Panc1 (cell line): Measurements from ENCODE around the gene AQP12B. TPM values are rescaled to one million over a fixed set of nuclear protein-coding genes. Genes with fewer than 3 reads are reported as not detected.

Source experiments
- ATAC-seq: fragments of 200-7000 bp; cut with Tn5 transposase; 2 replicates; pipeline ENCODE4 v1.9.1; 2020; ENCODE audit warnings: mild to moderate bottlenecking, moderate library complexity
- BruUV-seq: library from RNA; stranded (reverse); fragments of 400-500 nt; replicated peaks from 2 replicates; lab custom pipeline; 2021; lab: Mats Ljungman, UMichigan
- CTCF ChIA-PET: fragments of 300-600 bp; sonication (Branson Sonifier 250); formaldehyde crosslinking; loops from one replicate; lab custom pipeline; 2022; ENCODE audit warnings: antibody characterized with exemption; lab: Charles Lee
- POLR2A ChIA-PET: fragments of 300-600 bp; sonication (Branson Sonifier 250); formaldehyde crosslinking; loops from one replicate; lab custom pipeline; 2022; ENCODE audit warnings: antibody characterized with exemption; lab: Charles Lee
- DNase-seq: peaks from one replicate; pipeline ENCODE4 v3.0.0-alpha.2; 2010; ENCODE audit warnings: low read depth, low spot score
- H3K27ac ChIP-seq: 2 replicates; pipeline ENCODE4 v1.5.1; 2011; ENCODE audit warnings: mild to moderate bottlenecking, low read length, inconsistent platforms
- H3K27me3 ChIP-seq: fragments of 200-500 bp; sonication (Bioruptor generic); 2 replicates; pipeline ENCODE4 v1.6.0; 2014; ENCODE audit warnings: low read length, inconsistent platforms; ENCODE audit not compliant: control insufficient read depth, insufficient read depth
- H3K36me3 ChIP-seq: fragments of 200-500 bp; sonication (Bioruptor generic); 2 replicates; pipeline ENCODE4 v1.5.1; 2014; ENCODE audit warnings: inconsistent platforms, mild to moderate bottlenecking, low read length, moderate library complexity; ENCODE audit not compliant: control insufficient read depth, insufficient read depth
- H3K4me1 ChIP-seq: 2 replicates; pipeline ENCODE4 v1.5.1; 2011; ENCODE audit warnings: inconsistent platforms, mild to moderate bottlenecking, low read length, moderate library complexity; ENCODE audit not compliant: control insufficient read depth, insufficient read depth
- H3K4me3 ChIP-seq, 2 experiments: 2 replicates each; pipeline ENCODE4 v1.5.1; 2011 to 2012; ENCODE audit warnings: low read depth in 2 of 2, low read length in 2 of 2, mild to moderate bottlenecking in 2 of 2, inconsistent platforms in 1 of 2, moderate library complexity in 1 of 2
- H3K9me3 ChIP-seq: fragments of 200-500 bp; sonication (Bioruptor generic); 2 replicates; pipeline ENCODE4 v1.5.1; 2014; ENCODE audit warnings: low read depth, mild to moderate bottlenecking, inconsistent platforms, low read length, moderate library complexity; ENCODE audit not compliant: control insufficient read depth, insufficient read depth
- POLR2AphosphoS5 ChIP-seq: IDR thresholded peaks from 2 replicates; pipeline ENCODE4 v1.6.1; 2012; ENCODE audit warnings: mild to moderate bottlenecking, low read depth, low read length, moderate library complexity
- REST ChIP-seq, 2 experiments: IDR thresholded peaks; 2 replicates each; pipeline ENCODE4 v1.6.1; 2011 to 2012; ENCODE audit warnings: low read depth in 2 of 2, control low read depth in 1 of 2, low read length in 1 of 2, mild to moderate bottlenecking in 1 of 2, moderate library complexity in 1 of 2; ENCODE audit not compliant: insufficient read depth in 1 of 2
- SIN3A ChIP-seq: IDR thresholded peaks from 2 replicates; pipeline ENCODE4 v1.6.1; 2012; ENCODE audit warnings: low read depth, mild to moderate bottlenecking, low read length, moderate library complexity, borderline replicate concordance; ENCODE audit not compliant: insufficient read depth
- TCF7L2 ChIP-seq: IDR thresholded peaks from 2 replicates; pipeline ENCODE4 v1.6.1; 2011; ENCODE audit warnings: mild to moderate bottlenecking, low read depth, low read length, inconsistent platforms
- in situ Hi-C: cut with HindIII; loops from 2 replicates; pipeline ENCODE4 v1.10.0; 2016; ENCODE audit warnings: low sequenced_read_pairs, low pct_unique_long_range_greater_than_20kb
- intact Hi-C: fragments of 100-400 bp; cut with micrococcal nuclease; formaldehyde crosslinking; loops from one replicate; pipeline ENCODE4 v1.10.0; 2022; ENCODE audit not compliant: unreplicated experiment
- total RNA-seq: library from RNA; stranded (reverse); gene quantifications from one replicate; pipeline ENCODE4 v1.2.1, GENCODE V29; 2021; ENCODE audit not compliant: unreplicated experiment
- TF ChIP-seq, protein P1 (sequence below): fragments of 450-650 bp; IDR thresholded peaks from 2 replicates; pipeline ENCODE4 v1.5.1; 2017; ENCODE audit warnings: mild to moderate bottlenecking

The AQP12B gene
- total RNA-seq, 1 experiment from 2014 or later = not detected

- no peak for ATAC-seq
- peaks cover 14% of the 10 kb centered on the region for H3K27me3 ChIP-seq
- BruUV-seq = no TSS peak
- TF ChIP-seq, protein P1, sequence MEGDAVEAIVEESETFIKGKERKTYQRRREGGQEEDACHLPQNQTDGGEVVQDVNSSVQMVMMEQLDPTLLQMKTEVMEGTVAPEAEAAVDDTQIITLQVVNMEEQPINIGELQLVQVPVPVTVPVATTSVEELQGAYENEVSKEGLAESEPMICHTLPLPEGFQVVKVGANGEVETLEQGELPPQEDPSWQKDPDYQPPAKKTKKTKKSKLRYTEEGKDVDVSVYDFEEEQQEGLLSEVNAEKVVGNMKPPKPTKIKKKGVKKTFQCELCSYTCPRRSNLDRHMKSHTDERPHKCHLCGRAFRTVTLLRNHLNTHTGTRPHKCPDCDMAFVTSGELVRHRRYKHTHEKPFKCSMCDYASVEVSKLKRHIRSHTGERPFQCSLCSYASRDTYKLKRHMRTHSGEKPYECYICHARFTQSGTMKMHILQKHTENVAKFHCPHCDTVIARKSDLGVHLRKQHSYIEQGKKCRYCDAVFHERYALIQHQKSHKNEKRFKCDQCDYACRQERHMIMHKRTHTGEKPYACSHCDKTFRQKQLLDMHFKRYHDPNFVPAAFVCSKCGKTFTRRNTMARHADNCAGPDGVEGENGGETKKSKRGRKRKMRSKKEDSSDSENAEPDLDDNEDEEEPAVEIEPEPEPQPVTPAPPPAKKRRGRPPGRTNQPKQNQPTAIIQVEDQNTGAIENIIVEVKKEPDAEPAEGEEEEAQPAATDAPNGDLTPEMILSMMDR = no peak
- TF ChIP-seq SIN3A = no peak
- TF ChIP-seq TCF7L2 = no peak
- TF ChIP-seq POLR2AphosphoS5 = no peak
- TF ChIP-seq REST (IDR thresholded peaks at IDR 0.05; ENCODE audit: insufficient read depth in 1 of 2, low read depth in 2 of 2, low read length in 1 of 2) = no peak
- no peak overlapping the region for H3K4me3 ChIP-seq
- H3K27ac ChIP-seq = no peak overlapping the region
- DNase-seq = no peak
- in situ Hi-C loops (no loop called here), intact Hi-C loops (no loop called here)
- no peaks in the 10 kb centered on the region for H3K4me1 ChIP-seq
- no peaks in the 10 kb centered on the region for H3K9me3 ChIP-seq
- no peaks in the 10 kb centered on the region for H3K36me3 ChIP-seq
- ChIA-PET CTCF (interaction anchor here (0.5 kb wide), 1 partner anchor 33 kb away, joined by 3 read pairs; no protein-coding TSS in a partner anchor), POLR2A (no interaction called here)
These were observed 33.4 kb downstream of the AQP12B start for GRCh38 chr2:240649331-240649730.

DNA sequence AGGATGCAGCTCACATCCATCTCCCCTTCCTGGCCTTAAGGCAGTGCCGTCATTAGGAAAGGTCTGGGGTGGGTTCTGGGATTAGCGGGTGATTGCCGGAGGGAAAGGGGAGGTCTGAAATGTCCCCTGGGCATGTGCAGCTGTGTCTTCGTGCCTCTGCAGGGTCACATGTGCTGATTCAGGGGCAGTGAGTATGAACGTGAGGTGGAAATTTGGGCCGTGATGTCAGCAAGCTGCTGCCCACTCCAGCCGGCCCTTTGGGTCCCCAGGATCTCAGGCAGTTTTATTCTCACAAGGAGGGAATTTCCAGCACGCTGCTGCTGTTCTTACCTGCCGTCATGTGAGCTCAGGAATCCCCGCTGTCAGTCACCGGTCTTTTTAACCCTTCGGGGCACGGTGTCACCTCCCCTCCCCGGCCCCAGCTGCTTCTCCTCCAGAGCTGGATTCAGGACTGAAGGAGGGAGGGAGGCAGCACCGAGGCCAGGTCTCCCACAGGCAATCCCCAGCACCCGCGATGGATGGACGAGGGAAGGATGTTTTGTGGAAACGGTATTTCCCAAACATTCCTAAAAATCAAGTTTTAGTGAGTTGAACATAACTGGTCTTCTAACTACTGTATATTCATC, 33.9 kb downstream of the AQP12B start:
- ATAC-seq (no peak), DNase-seq (no peak)
- POLR2A ChIA-PET = no interaction called here
- Histone ChIP-seq H3K9me3 (no peaks in the 10 kb centered on the region), H3K27ac (no peak overlapping the region), H3K27me3 (peaks cover 14% of the 10 kb centered on the region), H3K4me3 (no peak overlapping the region), H3K36me3 (no peaks in the 10 kb centered on the region), H3K4me1 (no peaks in the 10 kb centered on the region)
- BruUV-seq = no TSS peak
- CTCF ChIA-PET = no interaction called here
- TF ChIP-seq SIN3A (no peak), POLR2AphosphoS5 (no peak), REST (IDR thresholded peaks at IDR 0.05; ENCODE audit: insufficient read depth in 1 of 2, low read depth in 2 of 2, low read length in 1 of 2) (no peak), TCF7L2 (no peak)
- TF ChIP-seq, protein P1 = no peak
- intact Hi-C loops = no loop called here
- in situ Hi-C loops = no loop called here
